SHP77 treated with DMSO at 0.1 percent for 48 hours (cell line): ENCODE data around the gene TRIM66.
A peak's percentile ranks its signal among the peaks of the same experiment; 100 is the strongest.
"Not testable (repeated sequence)": the region's sequence is repeated elsewhere in the genome, so short reads cannot be mapped to it uniquely, and the experiment has no call there.

ENCODE experiments used
- DNase-seq: peaks from one replicate; lab custom pipeline; 2025; lab: John Stamatoyannopoulos, UW

Gene TRIM66

GRCh38 chr11:8690374-8691342, 8.2 kb upstream of the TRIM66 start:
- no peak for DNase-seq

GRCh38 chr11:8689726-8690255, 7.3 kb upstream of the TRIM66 start:
- no peak for DNase-seq

- DNase-seq = peak; percentile 65
Measured at GRCh38 chr11:8688414-8689362, 6.2 kb upstream of the TRIM66 start.

- DNase-seq = no peak
Measured at GRCh38 chr11:8686325-8686724, 3.9 kb upstream of the TRIM66 start.

GRCh38 chr11:8685820-8686219, 3.4 kb upstream of the TRIM66 start:
- DNase-seq = no peak

GRCh38 chr11:8685306-8685705, 2.8 kb upstream of the TRIM66 start:
- DNase-seq = no peak

- no peak for DNase-seq
Measured at GRCh38 chr11:8684600-8685290, 2.3 kb upstream of the TRIM66 start.

GRCh38 chr11:8683115-8683807, 796 bp upstream of the TRIM66 start:
- DNase-seq = no peak

- no peak for DNase-seq
Measured at GRCh38 chr11:8681837-8682302, 595 bp downstream of the TRIM66 start.

GRCh38 chr11:8679006-8679405, 3.5 kb downstream of the TRIM66 start:
- DNase-seq = no peak

- no peak for DNase-seq
Measured at GRCh38 chr11:8676458-8676857, 6.0 kb downstream of the TRIM66 start.

GRCh38 chr11:8674859-8675258, 7.6 kb downstream of the TRIM66 start:
- DNase-seq = no peak

GRCh38 chr11:8672346-8672745, 10.1 kb downstream of the TRIM66 start:
- no peak for DNase-seq

GRCh38 chr11:8671651-8672062, 10.8 kb downstream of the TRIM66 start:
- DNase-seq = no peak

GRCh38 chr11:8671193-8671612, 11.3 kb downstream of the TRIM66 start:
- no peak for DNase-seq

- not testable (repeated sequence) for DNase-seq
Measured at GRCh38 chr11:8670081-8670480, 12.4 kb downstream of the TRIM66 start.

GRCh38 chr11:8665222-8665621, 17.2 kb downstream of the TRIM66 start:
- DNase-seq = no peak

- DNase-seq = no peak
Measured at GRCh38 chr11:8661001-8661795, 21.3 kb downstream of the TRIM66 start.

- DNase-seq = no peak
Measured at GRCh38 chr11:8658321-8659057, 24.0 kb downstream of the TRIM66 start.
